HG02642 (cell line): ENCODE results near the gene NR3C2.

Experiments used
- ATAC-seq: cut with Tn5 transposase; IDR thresholded peaks from one replicate; pipeline ENCODE4 v1.9.1; 2021; ENCODE audit warnings: mild to moderate bottlenecking; ENCODE audit not compliant: unreplicated experiment, poor library complexity

NR3C2 gene

GRCh38 chr4:148064451-148064850 is 377.8 kb downstream of the NR3C2 start:
- no peak for ATAC-seq

GRCh38 chr4:148062301-148062950 is 379.8 kb downstream of the NR3C2 start:
- ATAC-seq, result no peak

DNA sequence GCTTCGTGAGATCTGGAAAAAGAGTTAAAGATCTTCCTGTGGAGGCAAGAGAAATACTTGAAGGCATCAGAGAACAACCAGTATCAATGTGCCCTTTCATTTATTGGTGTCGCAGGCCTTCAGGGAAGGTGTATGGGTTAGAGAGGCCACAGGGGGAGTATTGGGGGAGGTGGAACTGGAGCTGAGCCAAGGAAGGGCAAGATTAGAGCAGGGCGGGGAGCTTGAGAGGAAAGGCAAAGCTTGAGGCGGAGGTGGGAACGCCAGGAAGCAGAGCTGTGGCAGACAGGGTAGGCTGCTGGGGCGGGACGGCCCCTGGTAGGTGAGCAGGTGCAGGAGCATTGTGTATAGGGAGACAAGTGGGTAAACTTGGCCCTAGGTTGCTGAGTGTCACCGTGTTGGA is 380.4 kb downstream of the NR3C2 start:
- no peak for ATAC-seq

DNA sequence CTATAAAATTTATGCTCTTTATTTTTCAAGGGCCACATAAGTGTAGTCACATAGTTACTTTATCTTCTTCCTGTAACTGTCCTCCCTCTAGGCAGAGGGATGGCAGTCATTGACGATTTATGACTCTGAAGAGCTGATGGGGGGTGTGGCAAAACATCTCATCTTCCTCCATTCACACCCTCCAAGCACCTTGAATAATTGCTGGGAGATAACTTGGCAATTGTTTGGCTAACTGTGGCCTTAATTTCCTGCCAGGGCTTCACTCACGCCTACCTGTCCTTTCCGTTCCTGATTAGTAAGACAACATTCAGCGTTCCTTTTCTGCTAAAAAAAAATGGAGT is 381.1 kb downstream of the NR3C2 start:
- no peak for ATAC-seq

DNA sequence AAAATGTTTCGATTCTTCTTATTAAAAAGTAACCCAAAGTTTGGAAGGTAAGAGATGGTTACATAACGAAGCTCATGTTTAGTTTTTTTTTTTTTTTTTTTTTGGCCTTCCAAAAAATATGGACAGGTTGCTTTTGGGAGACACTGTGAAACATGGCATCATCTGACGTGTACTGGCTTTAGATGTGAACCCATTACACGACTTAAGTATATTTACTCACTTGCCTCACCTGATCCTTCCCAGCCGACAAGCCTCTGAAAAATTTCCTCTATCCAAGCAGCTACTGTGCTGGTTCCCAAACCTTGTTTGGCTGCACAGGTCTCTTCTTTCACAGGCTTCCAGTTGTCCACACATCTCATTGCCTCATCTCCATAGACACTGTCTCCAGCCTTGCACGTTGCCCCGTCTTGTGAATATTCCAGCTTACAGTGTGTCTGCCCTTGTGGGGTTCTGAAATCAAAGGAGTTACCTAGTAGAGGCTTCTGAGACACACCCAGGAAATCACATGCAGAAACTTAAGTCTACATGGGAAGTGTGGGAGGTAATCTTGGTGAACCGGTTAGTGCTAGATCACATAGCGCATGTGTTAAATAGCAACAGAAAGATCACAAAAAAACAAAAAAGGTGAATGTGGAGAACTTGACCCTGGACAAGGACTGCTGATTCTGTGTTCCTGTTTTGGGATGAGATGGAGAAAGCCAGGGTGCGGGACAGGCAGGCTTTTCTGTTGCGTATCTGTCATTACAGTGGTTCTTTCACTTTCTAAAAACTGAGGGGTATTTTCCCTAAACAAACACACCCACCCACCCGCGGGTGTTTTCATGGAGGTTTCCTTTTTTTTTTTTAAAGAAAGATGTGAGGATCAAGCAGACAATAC is 381.7 kb downstream of the NR3C2 start:
- no peak for ATAC-seq

- no peak for ATAC-seq
Observed at GRCh38 chr4:148059617-148060180, 382.5 kb downstream of the NR3C2 start.

DNA sequence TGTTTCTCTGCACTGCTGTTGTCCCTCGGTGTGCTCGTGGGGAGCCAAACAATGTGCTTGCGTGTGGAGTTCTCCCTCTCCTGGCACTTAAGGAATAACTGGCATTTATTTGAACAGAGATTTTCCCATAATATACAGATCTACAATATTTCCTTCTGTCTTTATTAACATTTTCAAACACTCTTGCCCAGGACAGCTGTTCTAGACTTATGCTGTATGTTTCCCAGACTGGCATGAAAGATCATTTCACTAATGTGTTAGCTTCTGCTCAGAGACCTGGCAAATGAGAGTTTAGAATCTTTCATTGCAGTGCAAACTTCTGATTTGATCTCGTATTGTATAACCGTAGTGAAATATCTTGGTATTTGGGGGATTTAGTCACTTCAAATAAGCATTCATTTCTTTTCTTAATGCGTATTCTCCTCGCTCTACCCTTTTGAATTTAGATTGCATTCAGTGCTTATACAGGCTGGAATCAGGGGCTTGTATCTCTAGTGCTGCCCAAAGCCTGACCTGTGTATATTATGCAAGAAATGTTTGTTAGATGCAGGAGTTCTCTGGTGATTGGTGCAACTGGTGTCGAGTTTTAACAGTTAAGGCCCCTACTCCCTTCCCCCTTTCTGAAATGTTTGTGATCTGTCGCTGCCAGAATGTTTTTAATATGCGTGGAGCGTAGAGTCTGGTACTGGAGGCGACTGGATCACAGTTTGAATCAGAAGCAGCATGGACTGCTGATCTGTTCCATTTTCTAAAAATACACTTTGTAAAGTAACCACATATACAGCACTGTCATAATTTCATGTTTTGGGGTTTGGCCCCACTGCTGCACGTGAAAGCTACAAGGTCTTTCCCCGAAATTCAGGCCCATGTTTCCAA is 384.0 kb downstream of the NR3C2 start:
- ATAC-seq, result no peak

DNA sequence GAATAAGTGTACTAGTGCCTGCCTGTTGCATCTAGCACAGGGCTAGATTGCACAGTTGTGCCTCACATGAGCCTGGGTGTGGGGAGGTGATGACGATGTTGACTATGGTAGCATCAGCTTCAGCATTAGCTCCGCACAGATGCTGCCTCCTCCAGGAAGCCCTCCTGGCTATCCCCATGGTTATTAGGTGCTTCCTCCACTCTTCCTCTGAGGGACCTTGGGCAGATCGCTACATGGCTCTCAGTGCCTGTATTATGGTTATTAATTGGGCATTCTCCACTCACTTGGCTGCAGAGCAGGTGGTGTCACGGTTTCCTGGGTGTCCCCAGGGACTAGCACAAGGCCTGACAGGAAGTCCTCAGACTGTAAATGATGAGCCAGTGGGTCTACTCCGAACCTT is 384.7 kb downstream of the NR3C2 start:
- ATAC-seq, result peak; percentile 53

GRCh38 chr4:148056879-148057278 is 385.3 kb downstream of the NR3C2 start:
- peak; percentile 90 for ATAC-seq

- no peak for ATAC-seq
Observed at GRCh38 chr4:148055844-148056243, 386.4 kb downstream of the NR3C2 start.

DNA sequence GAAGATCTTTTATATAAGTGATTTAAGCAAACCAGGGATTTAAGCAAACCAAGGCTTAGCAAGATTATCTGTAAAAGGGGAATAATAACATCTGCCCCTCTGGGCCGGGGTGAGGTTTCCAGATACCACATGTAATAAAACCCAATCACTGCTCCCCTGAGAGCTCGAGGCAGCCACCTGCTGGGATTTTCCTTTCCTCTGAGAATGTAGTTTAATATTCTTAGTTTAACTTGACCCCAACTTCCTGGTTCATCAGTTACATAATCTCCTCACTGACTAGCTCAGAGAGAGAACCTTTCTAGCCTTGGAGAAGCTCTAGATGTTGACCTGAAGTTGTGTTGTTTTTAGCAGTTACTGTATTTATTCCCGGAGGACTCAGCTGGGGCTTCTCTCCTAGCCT is 387.9 kb downstream of the NR3C2 start:
- ATAC-seq, result peak; percentile 26

DNA sequence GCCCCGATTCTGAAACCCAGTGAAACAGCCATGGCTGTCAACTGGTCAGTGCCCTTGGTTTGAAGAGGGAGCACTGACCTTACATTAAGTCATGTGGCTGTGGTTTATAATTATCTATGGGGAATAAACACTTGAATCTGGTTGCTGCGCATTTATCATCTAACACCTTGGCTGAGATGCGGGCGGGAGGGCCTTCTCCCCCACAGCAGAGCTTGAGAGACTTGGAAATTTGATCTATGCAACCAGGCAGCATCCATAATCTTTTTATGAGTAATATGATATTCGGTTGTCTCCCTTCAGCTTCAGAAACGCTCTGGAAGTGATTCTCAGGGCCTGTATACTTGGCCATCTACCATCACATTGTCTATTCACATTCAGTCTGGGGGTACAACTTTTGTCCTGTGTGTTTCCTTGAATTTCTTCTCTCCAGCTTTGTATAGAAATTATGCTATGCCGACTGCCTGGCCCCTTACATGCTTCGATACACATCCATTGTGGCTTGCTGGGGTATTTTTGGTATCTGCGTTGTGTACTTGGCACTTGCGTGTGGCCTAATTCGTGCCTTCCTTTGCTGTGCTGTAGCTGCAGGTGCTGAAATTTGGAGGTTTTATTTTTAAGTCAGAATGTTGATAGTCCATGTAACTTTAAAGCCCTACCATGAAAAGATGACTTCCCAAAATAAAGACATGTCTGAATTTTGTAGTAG is 388.8 kb downstream of the NR3C2 start:
- ATAC-seq, result no peak

DNA sequence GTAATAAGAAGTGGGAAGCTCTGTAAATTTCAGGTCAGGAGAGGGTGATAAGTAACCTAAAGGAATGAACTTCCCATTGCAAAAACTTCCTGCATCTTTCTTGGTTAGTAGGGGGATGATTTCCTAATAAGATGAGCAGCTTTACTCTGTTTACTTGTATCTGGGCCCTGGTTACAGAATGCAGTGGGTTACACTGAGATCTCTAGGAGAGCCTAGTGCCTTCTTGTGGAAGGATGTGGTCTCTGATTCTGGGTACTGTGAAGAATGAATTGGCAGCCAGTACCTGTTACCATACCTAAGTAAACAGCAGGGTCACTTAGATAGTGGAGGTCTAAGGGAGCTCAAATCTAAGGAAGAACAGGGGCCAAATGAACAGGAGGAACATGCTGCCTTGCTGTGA is 389.8 kb downstream of the NR3C2 start:
- no peak for ATAC-seq

GRCh38 chr4:148051403-148051802 is 390.8 kb downstream of the NR3C2 start:
- ATAC-seq, result no peak

- ATAC-seq, result no peak
Observed at GRCh38 chr4:148048598-148048997, 393.6 kb downstream of the NR3C2 start.

DNA sequence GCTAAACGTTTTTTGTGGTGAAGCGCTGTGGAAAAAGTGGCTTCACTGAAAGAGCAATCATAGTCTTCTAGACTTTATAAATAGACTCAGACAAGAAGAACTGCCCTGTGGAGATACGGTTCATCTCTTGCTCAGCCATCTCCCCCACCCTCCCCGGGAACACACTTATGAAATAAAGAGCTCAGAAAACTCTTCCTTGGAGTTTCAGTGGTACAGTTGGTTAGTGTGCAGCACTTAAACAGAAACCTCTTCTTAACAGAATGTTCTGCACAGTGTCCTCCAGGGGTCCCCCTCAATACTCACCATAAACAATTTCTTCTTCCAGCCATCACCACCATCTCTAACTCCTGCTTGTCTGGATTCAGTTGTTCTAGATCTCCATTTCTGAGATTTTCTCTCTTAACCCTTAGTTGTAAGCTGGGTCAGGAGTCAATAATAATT is 397.3 kb downstream of the NR3C2 start:
- peak; percentile 94 for ATAC-seq

GRCh38 chr4:148044089-148044911 is 397.9 kb downstream of the NR3C2 start:
- peak; percentile 15 for ATAC-seq

- ATAC-seq, result no peak
Observed at GRCh38 chr4:148041606-148042329, 400.4 kb downstream of the NR3C2 start.
